Measurements from ENCODE around the gene ZMIZ1. TPM values are rescaled to one million over a fixed set of nuclear protein-coding genes. Genes with fewer than 3 reads are reported as not detected.

The ZMIZ1 gene
- total and polyA plus RNA-seq, 4 donors = 18.3 to 80.2 (median 42.6) TPM

DNA sequence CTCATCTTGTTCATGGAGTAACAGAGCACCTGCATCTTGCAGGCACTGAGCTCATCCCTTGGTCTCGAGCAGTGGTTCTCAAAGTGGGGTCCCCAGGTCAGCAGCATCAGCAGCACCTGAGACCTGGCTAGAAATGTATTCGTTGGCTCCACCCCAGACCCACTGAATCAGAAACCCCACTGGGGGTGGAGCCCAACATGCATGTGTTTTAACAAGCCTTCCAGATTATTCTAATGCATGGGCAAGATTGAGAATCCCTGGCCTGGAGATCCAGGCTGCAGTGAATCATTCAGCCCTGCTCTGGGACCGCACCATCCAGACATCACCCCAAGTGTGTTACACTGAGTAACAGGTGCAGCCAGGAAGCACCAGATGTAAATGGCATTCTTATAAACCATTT lies 193.4 kb downstream of the ZMIZ1 start:
- WGBS, 2 donors = 96% methylated on average over 3 of the region's 3 CpGs
- ATAC-seq (ENCODE audit: insufficient read depth, low FRiP score) (no peak), DNase-seq (no peak)

DNA sequence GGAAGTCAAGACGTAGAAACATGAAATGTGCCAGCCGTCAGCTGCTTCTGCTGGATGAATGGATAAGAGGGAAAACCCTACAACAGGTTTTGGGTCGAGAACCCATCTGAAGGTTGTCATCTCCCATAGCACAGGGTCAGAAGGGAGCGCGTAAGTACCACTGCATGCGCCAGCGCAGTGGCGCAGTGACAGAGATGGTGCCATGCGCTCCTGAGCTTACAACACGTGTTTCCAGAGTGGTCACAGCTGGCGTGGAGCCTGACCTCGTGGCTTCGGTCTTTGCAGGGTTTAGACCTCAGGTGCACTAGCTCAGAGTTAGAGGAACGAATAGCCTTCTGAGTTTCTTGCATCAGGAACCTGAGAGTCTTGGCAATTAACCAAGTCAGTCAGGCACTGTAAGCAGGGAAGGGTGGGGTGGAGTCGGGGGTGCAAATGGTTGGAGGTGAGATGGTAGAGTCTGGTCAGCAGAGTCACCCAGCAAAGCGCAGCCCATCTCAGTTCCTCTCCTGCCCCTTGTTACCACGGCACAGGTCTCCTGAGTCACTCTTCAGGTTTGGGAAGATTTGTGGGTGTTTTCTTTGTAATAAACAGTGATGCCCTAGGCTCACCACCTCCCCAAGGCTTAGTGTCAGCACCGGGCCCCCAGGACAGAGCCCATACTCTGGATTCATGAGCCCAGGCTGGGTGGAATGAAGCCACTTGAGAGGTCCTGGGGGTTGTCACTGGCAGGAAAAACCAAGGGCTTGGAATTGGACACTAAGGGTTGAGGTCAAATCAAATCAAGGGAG lies 194.4 kb downstream of the ZMIZ1 start:
- no peak for DNase-seq
- Histone ChIP-seq H3K27ac (ENCODE audit: low read depth in 1 of 2, low read length in 1 of 2) (no peak overlapping the region), H3K36me3 (ENCODE audit: control insufficient read depth in 4 of 4, insufficient read depth in 4 of 4, low read length in 4 of 4) (peaks cover 0 to 5% (median 1%) of the 10 kb centered on the region in 4 donors), H3K9ac (ENCODE audit: insufficient read depth in 1 of 2, low read length in 2 of 2) (no peak overlapping the region), H3K4me3 (no peak overlapping the region), H3K4me1 (ENCODE audit: control insufficient read depth in 5 of 5, insufficient read depth in 5 of 5, low read length in 5 of 5) (peaks cover 0 to 47% (median 30%) of the 10 kb centered on the region in 5 donors), H3K9me3 (ENCODE audit: control insufficient read depth in 4 of 4, insufficient read depth in 3 of 4, low read length in 3 of 4) (no peaks in the 10 kb centered on the region), H3K27me3 (ENCODE audit: control insufficient read depth in 3 of 3, insufficient read depth in 3 of 3, low read length in 2 of 3) (no peaks in the 10 kb centered on the region)
- ATAC-seq (ENCODE audit: insufficient read depth, low FRiP score) = no peak
- TF ChIP-seq, protein P1, sequence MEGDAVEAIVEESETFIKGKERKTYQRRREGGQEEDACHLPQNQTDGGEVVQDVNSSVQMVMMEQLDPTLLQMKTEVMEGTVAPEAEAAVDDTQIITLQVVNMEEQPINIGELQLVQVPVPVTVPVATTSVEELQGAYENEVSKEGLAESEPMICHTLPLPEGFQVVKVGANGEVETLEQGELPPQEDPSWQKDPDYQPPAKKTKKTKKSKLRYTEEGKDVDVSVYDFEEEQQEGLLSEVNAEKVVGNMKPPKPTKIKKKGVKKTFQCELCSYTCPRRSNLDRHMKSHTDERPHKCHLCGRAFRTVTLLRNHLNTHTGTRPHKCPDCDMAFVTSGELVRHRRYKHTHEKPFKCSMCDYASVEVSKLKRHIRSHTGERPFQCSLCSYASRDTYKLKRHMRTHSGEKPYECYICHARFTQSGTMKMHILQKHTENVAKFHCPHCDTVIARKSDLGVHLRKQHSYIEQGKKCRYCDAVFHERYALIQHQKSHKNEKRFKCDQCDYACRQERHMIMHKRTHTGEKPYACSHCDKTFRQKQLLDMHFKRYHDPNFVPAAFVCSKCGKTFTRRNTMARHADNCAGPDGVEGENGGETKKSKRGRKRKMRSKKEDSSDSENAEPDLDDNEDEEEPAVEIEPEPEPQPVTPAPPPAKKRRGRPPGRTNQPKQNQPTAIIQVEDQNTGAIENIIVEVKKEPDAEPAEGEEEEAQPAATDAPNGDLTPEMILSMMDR (IDR thresholded peaks at IDR 0.05; ENCODE audit: control extremely low read depth, extremely low read depth) = no peak
- WGBS, 2 donors = 76 to 83% methylated on average over 18 of the region's 18 CpGs

More for the DNA sequence above, 193.4 kb downstream of the ZMIZ1 start:
- no peak overlapping the region for H3K9ac ChIP-seq (ENCODE audit: insufficient read depth in 1 of 2, low read length in 2 of 2)
- TF ChIP-seq, protein P1 (IDR thresholded peaks at IDR 0.05; ENCODE audit: control extremely low read depth, extremely low read depth) = no peak
- H3K9me3 ChIP-seq (ENCODE audit: control insufficient read depth in 4 of 4, insufficient read depth in 3 of 4, low read length in 3 of 4) = no peaks in the 10 kb centered on the region
- H3K4me1 ChIP-seq (ENCODE audit: control insufficient read depth in 5 of 5, insufficient read depth in 5 of 5, low read length in 5 of 5) = peaks cover 0 to 46% (median 30%) of the 10 kb centered on the region in 5 donors
- no peaks in the 10 kb centered on the region for H3K27me3 ChIP-seq (ENCODE audit: control insufficient read depth in 3 of 3, insufficient read depth in 3 of 3, low read length in 2 of 3)
- H3K4me3 ChIP-seq = no peak overlapping the region
- no peak overlapping the region for H3K27ac ChIP-seq (ENCODE audit: low read depth in 1 of 2, low read length in 1 of 2)
- H3K36me3 ChIP-seq (ENCODE audit: control insufficient read depth in 4 of 4, insufficient read depth in 4 of 4, low read length in 4 of 4) = peaks cover 0 to 6% (median 1%) of the 10 kb centered on the region in 4 donors

GRCh38 chr10:79263939-79264338 lies 195.2 kb downstream of the ZMIZ1 start:
- DNase-seq = no peak

More at GRCh38 chr10:79263939-79264338, 195.2 kb downstream of the ZMIZ1 start:
- ATAC-seq (ENCODE audit: insufficient read depth, low FRiP score) = no peak
- TF ChIP-seq, protein P1 (IDR thresholded peaks at IDR 0.05; ENCODE audit: control extremely low read depth, extremely low read depth) = no peak
- Histone ChIP-seq H3K4me3 (no peak overlapping the region), H3K27ac (ENCODE audit: low read depth in 1 of 2, low read length in 1 of 2) (peak overlapping the region in 1 of 2 donors; percentile 1), H3K4me1 (ENCODE audit: control insufficient read depth in 5 of 5, insufficient read depth in 5 of 5, low read length in 5 of 5) (peaks cover 0 to 52% (median 30%) of the 10 kb centered on the region in 5 donors), H3K36me3 (ENCODE audit: control insufficient read depth in 4 of 4, insufficient read depth in 4 of 4, low read length in 4 of 4) (peaks cover 0 to 5% (median 1%) of the 10 kb centered on the region in 4 donors), H3K9me3 (ENCODE audit: control insufficient read depth in 4 of 4, insufficient read depth in 3 of 4, low read length in 3 of 4) (no peaks in the 10 kb centered on the region), H3K27me3 (ENCODE audit: control insufficient read depth in 3 of 3, insufficient read depth in 3 of 3, low read length in 2 of 3) (no peaks in the 10 kb centered on the region), H3K9ac (ENCODE audit: insufficient read depth in 1 of 2, low read length in 2 of 2) (no peak overlapping the region)
- 75 to 87% methylated on average over 10 of the region's 10 CpGs for WGBS, 2 donors

Data from lung (tissue), 12 donors.